Keratinocyte (primary cell): ENCODE measurements around the gene EPB41L2. TPM values are rescaled to one million over a fixed set of nuclear protein-coding genes. Genes with fewer than 3 reads are reported as not detected.

Experiments used
- DNase-seq: peaks from one replicate; pipeline ENCODE4 v3.0.0-alpha.2; 2011; ENCODE audit warnings: low read depth, missing footprints, low spot score
- FAIRE-seq: peaks from 2 replicates; lab custom pipeline; 2011; peaks lifted over from hg19 to GRCh38; lab: Jason Lieb, UNC
- H2AFZ ChIP-seq: 2 replicates; pipeline ENCODE4 v1.6.0; 2012; ENCODE audit warnings: low read length, control low read depth, inconsistent platforms; ENCODE audit not compliant: control insufficient read depth
- H3K27ac ChIP-seq: 2 replicates; pipeline ENCODE4 v1.5.1; 2011; ENCODE audit warnings: low read length; ENCODE audit not compliant: control insufficient read depth, insufficient read depth
- H3K27me3 ChIP-seq: 3 replicates; pipeline ENCODE4 v1.6.0; 2011; ENCODE audit warnings: low read length; ENCODE audit not compliant: control insufficient read depth, insufficient read depth; ENCODE audit errors: extremely low read depth
- H3K36me3 ChIP-seq, 2 experiments: 2 replicates in 1 of 2; 3 replicates in 1 of 2; pipeline ENCODE4 v1.5.1; 2011; ENCODE audit warnings: low read length in 2 of 2, mild to moderate bottlenecking in 1 of 2; ENCODE audit not compliant: control insufficient read depth in 2 of 2, insufficient read depth in 2 of 2; ENCODE audit errors: extremely low read depth in 1 of 2
- H3K4me1 ChIP-seq: 3 replicates; pipeline ENCODE4 v1.5.1; 2011; ENCODE audit warnings: low read length; ENCODE audit not compliant: control insufficient read depth, insufficient read depth; ENCODE audit errors: extremely low read depth
- H3K4me2 ChIP-seq: 3 replicates; pipeline ENCODE4 v1.6.0; 2011; ENCODE audit warnings: low read depth, low read length; ENCODE audit not compliant: control insufficient read depth, insufficient read depth; ENCODE audit errors: extremely low read depth
- H3K4me3 ChIP-seq, 3 experiments: fragments of 200-600 bp in 1 of 3; sonication (generic) in 1 of 3; 2 replicates in 2 of 3; 3 replicates in 1 of 3; pipeline ENCODE4 v1.5.1; 2011 to 2016; ENCODE audit warnings: low read length in 3 of 3, mild to moderate bottlenecking in 3 of 3, control low read depth in 2 of 3, inconsistent platforms in 1 of 3, low read depth in 1 of 3, mixed read lengths in 1 of 3, mixed run types in 1 of 3, moderate library complexity in 1 of 3; ENCODE audit not compliant: control insufficient read depth in 2 of 3, insufficient read depth in 2 of 3; ENCODE audit errors: extremely low read depth in 1 of 3
- H3K79me2 ChIP-seq: 2 replicates; pipeline ENCODE4 v1.6.0; 2012; ENCODE audit warnings: low read length; ENCODE audit not compliant: control insufficient read depth, insufficient read depth
- H3K9ac ChIP-seq: 3 replicates; pipeline ENCODE4 v1.6.0; 2011; ENCODE audit warnings: low read length; ENCODE audit not compliant: control insufficient read depth, insufficient read depth; ENCODE audit errors: extremely low read depth
- H3K9me1 ChIP-seq: 3 replicates; pipeline ENCODE4 v1.6.0; 2011; ENCODE audit warnings: low read length; ENCODE audit not compliant: control insufficient read depth, insufficient read depth; ENCODE audit errors: extremely low read depth
- H3K9me3 ChIP-seq: 2 replicates; pipeline ENCODE4 v1.5.1; 2012; ENCODE audit warnings: low read depth, low read length; ENCODE audit not compliant: control insufficient read depth
- H4K20me1 ChIP-seq: 3 replicates; pipeline ENCODE4 v1.6.0; 2011; ENCODE audit warnings: low read length; ENCODE audit not compliant: control insufficient read depth, insufficient read depth; ENCODE audit errors: extremely low read depth
- EZH2 ChIP-seq: IDR thresholded peaks from one replicate; pipeline ENCODE4 v1.6.1; 2012; ENCODE audit warnings: inconsistent platforms, mild to moderate bottlenecking, low read length, moderate library complexity
- dilution Hi-C: fragments of 300-500 bp; cut with MboI; formaldehyde crosslinking; loops from one replicate; pipeline ENCODE4 v1.7.0; 2020; ENCODE audit warnings: low sequenced_read_pairs; ENCODE audit not compliant: extremely low pct_ligation_motif_present
- polyA plus RNA-seq, 5 experiments: library from polyadenylated mRNA; depleted of rRNA in 3 of 5; stranded (reverse) in 3 of 5; stranded (forward) in 1 of 5; unstranded in 1 of 5; fragments of >200 nt; gene quantifications; 1 replicate in 1 of 5; 2 replicates in 3 of 5; 3 replicates in 1 of 5; pipeline versions ENCODE4 v1.2.1 to v1.2.3, GENCODE V29; 2011 to 2012; ENCODE audit warnings: missing spikeins in 2 of 5, low read depth in 1 of 5, low replicate concordance in 1 of 5
- TF ChIP-seq, protein P1 (sequence below), 3 experiments: IDR thresholded peaks in 1 of 3; conservative IDR thresholded peaks in 1 of 3; optimal IDR thresholded peaks in 1 of 3; 2 replicates in 2 of 3; 3 replicates in 1 of 3; pipeline versions ENCODE3 to v1.5.1; 2011; ENCODE audit warnings: low read length in 3 of 3, mild to moderate bottlenecking in 3 of 3, moderate library complexity in 2 of 3, control low read depth in 1 of 3, inconsistent platforms in 1 of 3; ENCODE audit not compliant: insufficient read depth in 2 of 3; ENCODE audit errors: extremely low read depth in 1 of 3

The EPB41L2 gene
- polyA plus RNA-seq, 1 donor (not counting 4 experiments of a cell fraction or from before 2014, with no cell fraction given), result 22.0 TPM

- H3K27me3 ChIP-seq, result no peaks in the 10 kb centered on the region
- no peak overlapping the region for H3K4me3 ChIP-seq
- no peaks in the 10 kb centered on the region for H3K79me2 ChIP-seq
- H3K9me3 ChIP-seq, result no peaks in the 10 kb centered on the region
- no peak overlapping the region for H3K4me2 ChIP-seq
- no peaks in the 10 kb centered on the region for H3K36me3 ChIP-seq
- DNase-seq (no peak), FAIRE-seq (no peak)
- no peak overlapping the region for H3K27ac ChIP-seq
- H3K4me1 ChIP-seq, result peaks cover 5% of the 10 kb centered on the region
- no peaks in the 10 kb centered on the region for H4K20me1 ChIP-seq
- H3K9me1 ChIP-seq, result no peaks in the 10 kb centered on the region
- no peak overlapping the region for H2AFZ ChIP-seq
- H3K9ac ChIP-seq, result no peak overlapping the region
- dilution Hi-C loops, result no loop called here
- TF ChIP-seq, protein P1, sequence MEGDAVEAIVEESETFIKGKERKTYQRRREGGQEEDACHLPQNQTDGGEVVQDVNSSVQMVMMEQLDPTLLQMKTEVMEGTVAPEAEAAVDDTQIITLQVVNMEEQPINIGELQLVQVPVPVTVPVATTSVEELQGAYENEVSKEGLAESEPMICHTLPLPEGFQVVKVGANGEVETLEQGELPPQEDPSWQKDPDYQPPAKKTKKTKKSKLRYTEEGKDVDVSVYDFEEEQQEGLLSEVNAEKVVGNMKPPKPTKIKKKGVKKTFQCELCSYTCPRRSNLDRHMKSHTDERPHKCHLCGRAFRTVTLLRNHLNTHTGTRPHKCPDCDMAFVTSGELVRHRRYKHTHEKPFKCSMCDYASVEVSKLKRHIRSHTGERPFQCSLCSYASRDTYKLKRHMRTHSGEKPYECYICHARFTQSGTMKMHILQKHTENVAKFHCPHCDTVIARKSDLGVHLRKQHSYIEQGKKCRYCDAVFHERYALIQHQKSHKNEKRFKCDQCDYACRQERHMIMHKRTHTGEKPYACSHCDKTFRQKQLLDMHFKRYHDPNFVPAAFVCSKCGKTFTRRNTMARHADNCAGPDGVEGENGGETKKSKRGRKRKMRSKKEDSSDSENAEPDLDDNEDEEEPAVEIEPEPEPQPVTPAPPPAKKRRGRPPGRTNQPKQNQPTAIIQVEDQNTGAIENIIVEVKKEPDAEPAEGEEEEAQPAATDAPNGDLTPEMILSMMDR (optimal IDR thresholded peaks at IDR 0.05 in 1 of 3, IDR thresholded peaks at IDR 0.05 in 1 of 3, conservative IDR thresholded peaks at IDR 0.05 in 1 of 3; ENCODE audit: extremely low read depth in 1 of 3, insufficient read depth in 2 of 3, low read length in 3 of 3), result no peak
- no peak for TF ChIP-seq EZH2
Measured at GRCh38 chr6:130975325-130975724, 87.7 kb downstream of the EPB41L2 start.

- no peak for FAIRE-seq
Measured at GRCh38 chr6:130973521-130974277, 89.3 kb downstream of the EPB41L2 start.

More at GRCh38 chr6:130973521-130974277, 89.3 kb downstream of the EPB41L2 start:
- TF ChIP-seq, protein P1 (optimal IDR thresholded peaks at IDR 0.05 in 1 of 3, IDR thresholded peaks at IDR 0.05 in 1 of 3, conservative IDR thresholded peaks at IDR 0.05 in 1 of 3; ENCODE audit: extremely low read depth in 1 of 3, insufficient read depth in 2 of 3, low read length in 3 of 3), result no peak
- no peak for TF ChIP-seq EZH2
- Histone ChIP-seq H3K36me3 (no peaks in the 10 kb centered on the region), H3K9ac (no peak overlapping the region), H2AFZ (no peak overlapping the region), H4K20me1 (no peaks in the 10 kb centered on the region), H3K9me1 (no peaks in the 10 kb centered on the region), H3K27ac (no peak overlapping the region), H3K4me1 (peaks cover 5% of the 10 kb centered on the region), H3K79me2 (no peaks in the 10 kb centered on the region), H3K27me3 (no peaks in the 10 kb centered on the region), H3K4me2 (no peak overlapping the region), H3K9me3 (no peaks in the 10 kb centered on the region), H3K4me3 (no peak overlapping the region)
- no peak for DNase-seq
- dilution Hi-C loops, result no loop called here
